HEK293 (cell line): ENCODE results near the gene DCC.

Source experiments
- CTCF ChIA-PET: fragments of 350-600 bp; formaldehyde crosslinking; extraction: SDS; loops from one replicate; lab custom pipeline; 2021; ENCODE audit warnings: antibody characterized with exemption; lab: Yijun Ruan, JAX
- POLR2A ChIA-PET: fragments of 300-600 bp; formaldehyde crosslinking; extraction: SDS; loops from one replicate; lab custom pipeline; 2020; ENCODE audit warnings: antibody characterized with exemption, inconsistent platforms; lab: Yijun Ruan, JAX
- H3K27ac ChIP-seq: fragments of 200-500 bp; sonication (Bioruptor generic); 2 replicates; pipeline ENCODE4 v1.5.1; 2014; ENCODE audit warnings: low read depth, low read length, control low read depth, inconsistent platforms; ENCODE audit errors: extremely low read depth
- H3K36me3 ChIP-seq, 2 experiments: fragments of 200-500 bp in 1 of 2; sonication (Bioruptor generic) in 1 of 2; 1 replicate in 1 of 2; 2 replicates in 1 of 2; pipeline ENCODE4 v1.5.1; 2014 to 2017; ENCODE audit warnings: inconsistent platforms in 2 of 2, low read length in 2 of 2; ENCODE audit not compliant: control insufficient read depth in 2 of 2, insufficient read depth in 1 of 2
- H3K4me1 ChIP-seq: fragments of 200-500 bp; sonication (Bioruptor generic); 2 replicates; pipeline ENCODE4 v1.5.1; 2014; ENCODE audit warnings: mild to moderate bottlenecking, low read length, inconsistent platforms; ENCODE audit not compliant: control insufficient read depth, insufficient read depth
- H3K4me3 ChIP-seq: 2 replicates; pipeline ENCODE4 v1.5.1; 2011; ENCODE audit warnings: low read depth, mild to moderate bottlenecking, control low read depth, low read length, moderate library complexity
- H3K9me3 ChIP-seq: fragments of 200-500 bp; sonication (Bioruptor generic); 2 replicates; pipeline ENCODE4 v1.5.1; 2014; ENCODE audit warnings: low read depth, low read length, inconsistent platforms; ENCODE audit not compliant: control insufficient read depth, insufficient read depth
- EGR2 ChIP-seq: fragments of 450-650 bp; formaldehyde crosslinking; IDR thresholded peaks from 2 replicates; pipeline ENCODE4 v1.5.1; 2016; ENCODE audit warnings: low read depth, missing biosample characterization, missing genetic modification characterization
- HOXD13 ChIP-seq: sonication (generic); formaldehyde crosslinking; IDR thresholded peaks from 2 replicates; pipeline ENCODE4 v1.8.0; 2022; ENCODE audit warnings: missing genetic modification reagents, borderline replicate concordance
- REST ChIP-seq: fragments of 450-650 bp; formaldehyde crosslinking; IDR thresholded peaks from 2 replicates; pipeline ENCODE4 v1.5.1; 2016; ENCODE audit warnings: missing biosample characterization, missing genetic modification characterization
- YY1 ChIP-seq: fragments of 450-650 bp; formaldehyde crosslinking; IDR thresholded peaks from 2 replicates; pipeline ENCODE4 v1.5.1; 2018; ENCODE audit warnings: missing biosample characterization, missing genetic modification characterization
- ZBTB21 ChIP-seq: fragments of 450-650 bp; formaldehyde crosslinking; IDR thresholded peaks from 2 replicates; pipeline ENCODE4 v1.5.1; 2017; ENCODE audit warnings: missing biosample characterization, missing genetic modification characterization
- ZBTB49 ChIP-seq: fragments of 450-650 bp; formaldehyde crosslinking; IDR thresholded peaks from 2 replicates; pipeline ENCODE4 v1.5.1; 2016; ENCODE audit warnings: missing biosample characterization, missing genetic modification characterization, low read depth
- ZBTB8A ChIP-seq: fragments of 450-650 bp; formaldehyde crosslinking; IDR thresholded peaks from 2 replicates; pipeline ENCODE4 v1.5.1; 2016; ENCODE audit warnings: missing biosample characterization, missing genetic modification characterization
- ZNF133 ChIP-seq: fragments of 450-650 bp; formaldehyde crosslinking; IDR thresholded peaks from 2 replicates; pipeline ENCODE4 v1.5.1; 2016; ENCODE audit warnings: missing biosample characterization, missing genetic modification characterization
- ZNF211 ChIP-seq: fragments of 450-650 bp; formaldehyde crosslinking; IDR thresholded peaks from 2 replicates; pipeline ENCODE4 v1.5.1; 2016; ENCODE audit warnings: low read depth, missing biosample characterization, missing genetic modification characterization
- ZNF223 ChIP-seq: fragments of 450-650 bp; formaldehyde crosslinking; IDR thresholded peaks from 2 replicates; pipeline ENCODE4 v1.5.1; 2016; ENCODE audit warnings: missing biosample characterization, missing genetic modification characterization
- ZNF26 ChIP-seq: fragments of 450-650 bp; formaldehyde crosslinking; IDR thresholded peaks from 2 replicates; pipeline ENCODE4 v1.5.1; 2016; ENCODE audit warnings: missing biosample characterization, missing genetic modification characterization
- ZNF48 ChIP-seq: fragments of 450-650 bp; formaldehyde crosslinking; IDR thresholded peaks from 2 replicates; pipeline ENCODE4 v1.5.1; 2016; ENCODE audit warnings: missing biosample characterization, missing genetic modification characterization
- ZNF580 ChIP-seq: fragments of 450-650 bp; formaldehyde crosslinking; IDR thresholded peaks from 2 replicates; pipeline ENCODE4 v1.5.1; 2016; ENCODE audit warnings: missing biosample characterization, missing genetic modification characterization
- ZNF610 ChIP-seq: fragments of 450-650 bp; formaldehyde crosslinking; IDR thresholded peaks from 2 replicates; pipeline ENCODE4 v1.5.1; 2016; ENCODE audit warnings: missing biosample characterization, missing genetic modification characterization, borderline replicate concordance
- ZNF701 ChIP-seq: fragments of 450-650 bp; formaldehyde crosslinking; IDR thresholded peaks from 2 replicates; pipeline ENCODE4 v1.5.1; 2016; ENCODE audit warnings: missing biosample characterization, missing genetic modification characterization
- ZNF843 ChIP-seq: fragments of 450-650 bp; formaldehyde crosslinking; IDR thresholded peaks from 2 replicates; pipeline ENCODE4 v1.5.1; 2016; ENCODE audit warnings: missing biosample characterization, missing genetic modification characterization
- ZSCAN23 ChIP-seq: fragments of 450-650 bp; formaldehyde crosslinking; IDR thresholded peaks from 2 replicates; pipeline ENCODE4 v1.5.1; 2016; ENCODE audit warnings: missing biosample characterization, missing genetic modification characterization
- ZXDB ChIP-seq: fragments of 450-650 bp; formaldehyde crosslinking; IDR thresholded peaks from 2 replicates; pipeline ENCODE4 v1.5.1; 2016; ENCODE audit warnings: missing biosample characterization, missing genetic modification characterization

DCC gene

GRCh38 chr18:52970686-52971085 is 630.7 kb downstream of the DCC start (continued):
- TF ChIP-seq ZBTB49 (tag by site-specific recombination): no peak
- TF ChIP-seq ZSCAN23: no peak
- TF ChIP-seq HOXD13 (CRISPR knock-in tag): no peak
- no peak for TF ChIP-seq ZNF133
- TF ChIP-seq, all 188 proteins: peak for 0

- Histone ChIP-seq H3K27ac (no peak overlapping the region), H3K4me3 (no peak overlapping the region), H3K9me3 (no peaks in the 10 kb centered on the region), H3K36me3 (no peaks in the 10 kb centered on the region)
- POLR2A ChIA-PET: no interaction called here
- CTCF ChIA-PET: no interaction called here
- TF ChIP-seq ZNF701 (no peak), ZBTB21 (tag by site-specific recombination) (no peak), ZNF843 (tag by site-specific recombination) (no peak), ZXDB (tag by site-specific recombination) (no peak), ZNF48 (tag by site-specific recombination) (no peak), ZNF223 (no peak)
- TF ChIP-seq, all 188 proteins: peak for 0
- no peaks in the 10 kb centered on the region for H3K4me1 ChIP-seq
Observed at GRCh38 chr18:52971097-52971496, 631.1 kb downstream of the DCC start.

- no peaks in the 10 kb centered on the region for H3K4me1 ChIP-seq
- no peak overlapping the region for H3K4me3 ChIP-seq
- POLR2A ChIA-PET: no interaction called here
- H3K9me3 ChIP-seq: no peaks in the 10 kb centered on the region
- H3K27ac ChIP-seq: no peak overlapping the region
- CTCF ChIA-PET: no interaction called here
- TF ChIP-seq ZNF610 (tag by site-specific recombination) (no peak), EGR2 (tag by site-specific recombination) (no peak), YY1 (no peak), REST (tag by site-specific recombination) (no peak), ZBTB8A (no peak), ZNF580 (no peak), ZNF26 (no peak), ZNF211 (tag by site-specific recombination) (no peak)
- H3K36me3 ChIP-seq: no peaks in the 10 kb centered on the region
Observed at GRCh38 chr18:52979892-52980291, 639.9 kb downstream of the DCC start.
